ENCODE data around the gene OR6J1. TPM values are rescaled to one million over a fixed set of nuclear protein-coding genes. Genes with fewer than 3 reads are reported as not detected.

Gene OR6J1
- total and polyA plus RNA-seq, 2 of the 13 experiments (the other 11 are each of a cell fraction or from before 2014, with no cell fraction given) = not detected

DNA sequence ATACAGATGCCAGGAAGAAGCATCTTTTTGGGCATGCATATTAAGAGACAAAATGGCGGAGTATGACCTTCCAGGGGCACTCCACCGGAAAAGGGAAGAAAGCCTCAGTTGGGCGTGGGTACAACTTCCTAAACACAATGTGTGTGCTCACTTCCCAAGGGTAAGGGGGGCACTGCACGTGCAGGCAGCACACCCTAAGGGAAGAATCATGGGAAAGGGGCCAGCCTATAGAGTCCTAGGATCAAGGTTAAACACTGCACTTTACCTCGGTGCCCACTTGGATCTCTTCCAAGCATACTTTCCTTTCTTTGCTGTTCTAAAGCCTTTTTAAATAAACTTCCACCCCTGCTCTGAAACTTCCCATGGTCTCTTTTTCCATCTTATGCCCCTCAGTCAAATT is 14.8 kb downstream of the OR6J1 start (continued):
- TF ChIP-seq, protein P1, sequence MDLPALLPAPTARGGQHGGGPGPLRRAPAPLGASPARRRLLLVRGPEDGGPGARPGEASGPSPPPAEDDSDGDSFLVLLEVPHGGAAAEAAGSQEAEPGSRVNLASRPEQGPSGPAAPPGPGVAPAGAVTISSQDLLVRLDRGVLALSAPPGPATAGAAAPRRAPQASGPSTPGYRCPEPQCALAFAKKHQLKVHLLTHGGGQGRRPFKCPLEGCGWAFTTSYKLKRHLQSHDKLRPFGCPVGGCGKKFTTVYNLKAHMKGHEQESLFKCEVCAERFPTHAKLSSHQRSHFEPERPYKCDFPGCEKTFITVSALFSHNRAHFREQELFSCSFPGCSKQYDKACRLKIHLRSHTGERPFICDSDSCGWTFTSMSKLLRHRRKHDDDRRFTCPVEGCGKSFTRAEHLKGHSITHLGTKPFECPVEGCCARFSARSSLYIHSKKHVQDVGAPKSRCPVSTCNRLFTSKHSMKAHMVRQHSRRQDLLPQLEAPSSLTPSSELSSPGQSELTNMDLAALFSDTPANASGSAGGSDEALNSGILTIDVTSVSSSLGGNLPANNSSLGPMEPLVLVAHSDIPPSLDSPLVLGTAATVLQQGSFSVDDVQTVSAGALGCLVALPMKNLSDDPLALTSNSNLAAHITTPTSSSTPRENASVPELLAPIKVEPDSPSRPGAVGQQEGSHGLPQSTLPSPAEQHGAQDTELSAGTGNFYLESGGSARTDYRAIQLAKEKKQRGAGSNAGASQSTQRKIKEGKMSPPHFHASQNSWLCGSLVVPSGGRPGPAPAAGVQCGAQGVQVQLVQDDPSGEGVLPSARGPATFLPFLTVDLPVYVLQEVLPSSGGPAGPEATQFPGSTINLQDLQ (CRISPR knock-in tag; IDR thresholded peaks at IDR 0.05) = 0 out of 2 replicates have a peak, but pooled peaks have one; percentile 8
- no peak for TF ChIP-seq GTF3A (CRISPR knock-in tag; conservative IDR thresholded peaks at IDR 0.05)
- no peak for TF ChIP-seq TOPORS (CRISPR knock-in tag; IDR thresholded peaks at IDR 0.05)
- TF ChIP-seq, protein P2, sequence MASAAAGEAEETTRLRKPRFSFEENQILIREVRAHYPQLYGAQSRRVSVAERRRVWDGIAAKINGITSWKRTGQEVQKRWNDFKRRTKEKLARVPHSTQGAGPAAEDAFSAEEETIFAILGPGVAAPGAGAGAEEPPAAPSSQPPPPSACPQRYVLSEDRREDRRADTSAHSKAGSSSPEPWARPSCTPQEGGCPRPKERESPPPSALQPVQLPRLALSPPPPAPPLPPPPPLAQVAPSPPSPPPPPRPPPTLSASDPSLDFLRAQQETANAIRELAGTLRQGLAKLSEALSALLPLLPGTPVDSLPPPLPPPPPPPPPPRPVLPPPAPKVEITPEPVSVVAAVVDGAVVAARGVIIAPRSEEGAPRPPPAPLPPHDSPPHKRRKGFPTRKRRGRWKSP (CRISPR knock-in tag; IDR thresholded peaks at IDR 0.05) = no peak
- no peak for TF ChIP-seq NR2C2 (CRISPR knock-in tag; IDR thresholded peaks at IDR 0.05; ENCODE audit: borderline replicate concordance)
- TF ChIP-seq, protein P3, sequence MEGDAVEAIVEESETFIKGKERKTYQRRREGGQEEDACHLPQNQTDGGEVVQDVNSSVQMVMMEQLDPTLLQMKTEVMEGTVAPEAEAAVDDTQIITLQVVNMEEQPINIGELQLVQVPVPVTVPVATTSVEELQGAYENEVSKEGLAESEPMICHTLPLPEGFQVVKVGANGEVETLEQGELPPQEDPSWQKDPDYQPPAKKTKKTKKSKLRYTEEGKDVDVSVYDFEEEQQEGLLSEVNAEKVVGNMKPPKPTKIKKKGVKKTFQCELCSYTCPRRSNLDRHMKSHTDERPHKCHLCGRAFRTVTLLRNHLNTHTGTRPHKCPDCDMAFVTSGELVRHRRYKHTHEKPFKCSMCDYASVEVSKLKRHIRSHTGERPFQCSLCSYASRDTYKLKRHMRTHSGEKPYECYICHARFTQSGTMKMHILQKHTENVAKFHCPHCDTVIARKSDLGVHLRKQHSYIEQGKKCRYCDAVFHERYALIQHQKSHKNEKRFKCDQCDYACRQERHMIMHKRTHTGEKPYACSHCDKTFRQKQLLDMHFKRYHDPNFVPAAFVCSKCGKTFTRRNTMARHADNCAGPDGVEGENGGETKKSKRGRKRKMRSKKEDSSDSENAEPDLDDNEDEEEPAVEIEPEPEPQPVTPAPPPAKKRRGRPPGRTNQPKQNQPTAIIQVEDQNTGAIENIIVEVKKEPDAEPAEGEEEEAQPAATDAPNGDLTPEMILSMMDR (CRISPR knock-in tag; IDR thresholded peaks at IDR 0.05) = no peak
- no peak for TF ChIP-seq ZNF333 (CRISPR knock-in tag; IDR thresholded peaks at IDR 0.05; ENCODE audit: borderline replicate concordance)
- TF ChIP-seq ZNF44 (CRISPR knock-in tag; IDR thresholded peaks at IDR 0.05) = no peak
- TF ChIP-seq ZFP37 (CRISPR knock-in tag; IDR thresholded peaks at IDR 0.05; ENCODE audit: borderline replicate concordance) = no peak
- no peak for TF ChIP-seq ZNF124 (CRISPR knock-in tag; IDR thresholded peaks at IDR 0.05)
- TF ChIP-seq JUND (CRISPR knock-in tag; IDR thresholded peaks at IDR 0.05) = no peak
- 0 out of 2 replicates have a peak, but pooled peaks have one; percentile 55 for TF ChIP-seq WIZ (CRISPR knock-in tag; IDR thresholded peaks at IDR 0.05)
- no peak for TF ChIP-seq IKZF4 (CRISPR knock-in tag; IDR thresholded peaks at IDR 0.05; ENCODE audit: borderline replicate concordance, low read depth, not compliant biosample characterization)
- TF ChIP-seq ZNF264 (CRISPR knock-in tag; IDR thresholded peaks at IDR 0.05) = no peak
- TF ChIP-seq, protein P4, sequence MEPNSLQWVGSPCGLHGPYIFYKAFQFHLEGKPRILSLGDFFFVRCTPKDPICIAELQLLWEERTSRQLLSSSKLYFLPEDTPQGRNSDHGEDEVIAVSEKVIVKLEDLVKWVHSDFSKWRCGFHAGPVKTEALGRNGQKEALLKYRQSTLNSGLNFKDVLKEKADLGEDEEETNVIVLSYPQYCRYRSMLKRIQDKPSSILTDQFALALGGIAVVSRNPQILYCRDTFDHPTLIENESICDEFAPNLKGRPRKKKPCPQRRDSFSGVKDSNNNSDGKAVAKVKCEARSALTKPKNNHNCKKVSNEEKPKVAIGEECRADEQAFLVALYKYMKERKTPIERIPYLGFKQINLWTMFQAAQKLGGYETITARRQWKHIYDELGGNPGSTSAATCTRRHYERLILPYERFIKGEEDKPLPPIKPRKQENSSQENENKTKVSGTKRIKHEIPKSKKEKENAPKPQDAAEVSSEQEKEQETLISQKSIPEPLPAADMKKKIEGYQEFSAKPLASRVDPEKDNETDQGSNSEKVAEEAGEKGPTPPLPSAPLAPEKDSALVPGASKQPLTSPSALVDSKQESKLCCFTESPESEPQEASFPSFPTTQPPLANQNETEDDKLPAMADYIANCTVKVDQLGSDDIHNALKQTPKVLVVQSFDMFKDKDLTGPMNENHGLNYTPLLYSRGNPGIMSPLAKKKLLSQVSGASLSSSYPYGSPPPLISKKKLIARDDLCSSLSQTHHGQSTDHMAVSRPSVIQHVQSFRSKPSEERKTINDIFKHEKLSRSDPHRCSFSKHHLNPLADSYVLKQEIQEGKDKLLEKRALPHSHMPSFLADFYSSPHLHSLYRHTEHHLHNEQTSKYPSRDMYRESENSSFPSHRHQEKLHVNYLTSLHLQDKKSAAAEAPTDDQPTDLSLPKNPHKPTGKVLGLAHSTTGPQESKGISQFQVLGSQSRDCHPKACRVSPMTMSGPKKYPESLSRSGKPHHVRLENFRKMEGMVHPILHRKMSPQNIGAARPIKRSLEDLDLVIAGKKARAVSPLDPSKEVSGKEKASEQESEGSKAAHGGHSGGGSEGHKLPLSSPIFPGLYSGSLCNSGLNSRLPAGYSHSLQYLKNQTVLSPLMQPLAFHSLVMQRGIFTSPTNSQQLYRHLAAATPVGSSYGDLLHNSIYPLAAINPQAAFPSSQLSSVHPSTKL (CRISPR knock-in tag; IDR thresholded peaks at IDR 0.05) = no peak
- no peak for TF ChIP-seq SIN3B (IDR thresholded peaks at IDR 0.05; ENCODE audit: low read length)
- no peak for TF ChIP-seq RFXAP (CRISPR knock-in tag; IDR thresholded peaks at IDR 0.05; ENCODE audit: borderline replicate concordance)
- TF ChIP-seq ZNF749 (CRISPR knock-in tag; IDR thresholded peaks at IDR 0.05; ENCODE audit: borderline replicate concordance) = no peak
- TF ChIP-seq, protein P5, sequence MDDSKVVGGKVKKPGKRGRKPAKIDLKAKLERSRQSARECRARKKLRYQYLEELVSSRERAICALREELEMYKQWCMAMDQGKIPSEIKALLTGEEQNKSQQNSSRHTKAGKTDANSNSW (CRISPR knock-in tag; IDR thresholded peaks at IDR 0.05; ENCODE audit: borderline replicate concordance) = no peak
- TF ChIP-seq PITX1 (CRISPR knock-in tag; IDR thresholded peaks at IDR 0.05) = 0 out of 2 replicates have a peak, but pooled peaks have one; percentile 33
- TF ChIP-seq NCOA2 (CRISPR knock-in tag; IDR thresholded peaks at IDR 0.05) = no peak
- TF ChIP-seq ZNF788 (CRISPR knock-in tag; IDR thresholded peaks at IDR 0.05; ENCODE audit: borderline replicate concordance) = no peak
